H1 (cell line): Measurements from ENCODE around the gene DYSF. TPM values are rescaled to one million over a fixed set of nuclear protein-coding genes. Genes with fewer than 3 reads are reported as not detected.

ENCODE experiments used
- ATF2 ChIP-seq: IDR thresholded peaks from 2 replicates; pipeline ENCODE4 v1.6.1; 2012; ENCODE audit warnings: low read length, inconsistent platforms
- CTCF ChIP-seq, 3 experiments: IDR thresholded peaks; 1 replicate in 2 of 3; 2 replicates in 1 of 3; pipeline versions ENCODE4 v1.5.1 to v1.6.1; 2011; ENCODE audit warnings: low read length in 3 of 3, mild to moderate bottlenecking in 3 of 3, inconsistent platforms in 2 of 3, low read depth in 1 of 3, moderate library complexity in 1 of 3; ENCODE audit not compliant: insufficient read depth in 1 of 3; ENCODE audit errors: control extremely low read depth in 1 of 3
- GABPA ChIP-seq: IDR thresholded peaks from 2 replicates; pipeline ENCODE4 v1.6.1; 2011; ENCODE audit warnings: mild to moderate bottlenecking, low read length, moderate library complexity, borderline replicate concordance; ENCODE audit not compliant: insufficient read depth
- NANOG ChIP-seq: IDR thresholded peaks from 2 replicates; pipeline ENCODE4 v1.6.1; 2011; ENCODE audit warnings: low read length, low read depth, mild to moderate bottlenecking, inconsistent platforms; ENCODE audit not compliant: insufficient read depth, poor library complexity, severe bottlenecking
- POLR2A ChIP-seq, 2 experiments: IDR thresholded peaks; 1 replicate in 1 of 2; 2 replicates in 1 of 2; pipeline ENCODE4 v1.6.1; 2011; ENCODE audit warnings: low read depth in 2 of 2, low read length in 2 of 2, mild to moderate bottlenecking in 2 of 2; ENCODE audit errors: control extremely low read depth in 1 of 2
- POU5F1 ChIP-seq: IDR thresholded peaks from 2 replicates; pipeline ENCODE4 v1.6.1; 2011; ENCODE audit warnings: low read depth, mild to moderate bottlenecking, low read length, moderate library complexity
- polyA plus RNA-seq, 7 experiments: library from polyadenylated mRNA; depleted of rRNA in 3 of 7; stranded (reverse) in 5 of 7; unstranded in 2 of 7; fragments of >200 nt in 5 of 7; fragments of 200-250 nt in 2 of 7; gene quantifications; 1 replicate in 5 of 7; 2 replicates in 1 of 7; 4 replicates in 1 of 7; pipeline versions ENCODE4 v1.2.1 to v1.2.3, GENCODE V29; 2011 to 2013; ENCODE audit warnings: missing spikeins in 2 of 7, mixed read lengths in 2 of 7
- total RNA-seq: library from RNA; stranded (reverse); fragmentation: NEBNext Ultra II Directional; extraction: Animal tissue kit (Norgen Biotek cat#: 25700); gene quantifications from 2 replicates; pipeline ENCODE4 v1.2.1, GENCODE V29; 2021

Gene DYSF
- total and polyA plus RNA-seq, 2 of the 8 experiments (the other 6 are each of a cell fraction or from before 2014, with no cell fraction given) = 5.8 to 7.1 TPM

GRCh38 chr2:71693286-71694270, 240.2 kb downstream of the DYSF start (continued):
- TF ChIP-seq GABPA = no peak
- TF ChIP-seq NANOG = no peak
- no peak for TF ChIP-seq POLR2A (IDR thresholded peaks at IDR 0.05; ENCODE audit: control extremely low read depth in 1 of 2, low read depth in 2 of 2, low read length in 2 of 2)
- TF ChIP-seq POU5F1 = no peak
- no peak for TF ChIP-seq ATF2
- peak in 1 of 3 experiments; percentile 8; a peak in 1 of 4 replicates for TF ChIP-seq CTCF (IDR thresholded peaks at IDR 0.05; ENCODE audit: control extremely low read depth in 1 of 3, insufficient read depth in 1 of 3, low read depth in 1 of 3, low read length in 3 of 3)
